ENCODE results near the gene LRFN3. TPM values are rescaled to one million over a fixed set of nuclear protein-coding genes. Genes with fewer than 3 reads are reported as not detected.

The LRFN3 gene
- total and polyA plus RNA-seq, 2 donors (not counting 1 experiment from before 2014, with no cell fraction given), result 0.79 to 1.6 TPM

- CTCF ChIA-PET, result interaction anchor here (0.7 kb wide), 1 partner anchor 11 kb away, joined by 3 read pairs; no protein-coding TSS in a partner anchor
- intact Hi-C loops (cut with micrococcal nuclease), result loop anchor here (10.0 kb wide), 1 partner anchor 583 kb away; the partner anchor contains the start of gene ZNF529
- no peaks in the 10 kb centered on the region for H3K36me3 ChIP-seq (replicated peaks in 1 of 2; ENCODE audit: control extremely low read depth in 1 of 2, control insufficient read depth in 1 of 2, extremely low read depth in 1 of 2, insufficient read depth in 2 of 2, low read length in 1 of 2)
Observed at GRCh38 chr19:35991731-35992450, 55.7 kb downstream of the LRFN3 start.

More at GRCh38 chr19:35991731-35992450, 55.7 kb downstream of the LRFN3 start:
- Histone ChIP-seq H4K20me1 (ENCODE audit: control insufficient read depth, insufficient read depth, low read length, poor library complexity, severe bottlenecking) (peaks cover 18% of the 10 kb centered on the region), H2AFZ (ENCODE audit: insufficient read depth, low read depth, low read length, poor library complexity, severe bottlenecking) (no peak overlapping the region), H3K9me3 (ENCODE audit: control extremely low read depth in 1 of 3, control insufficient read depth in 2 of 3, insufficient read depth in 1 of 3, low read length in 2 of 3) (peaks cover 0 to 13% (median 0%) of the 10 kb centered on the region in 3 donors), H3K9ac (ENCODE audit: low read length) (no peak overlapping the region), H3K27ac (ENCODE audit: low read length in 2 of 2) (no peak overlapping the region), H3K4me3 (ENCODE audit: control extremely low read depth in 1 of 5, extremely low read depth in 1 of 5, insufficient read depth in 1 of 5, low read depth in 2 of 5, low read length in 4 of 5) (no peak overlapping the region), H3K4me2 (replicated peaks; ENCODE audit: low read depth, low read length, poor library complexity, severe bottlenecking) (no peak overlapping the region), H3K79me2 (ENCODE audit: control insufficient read depth, insufficient read depth, low read length) (peaks cover 24% of the 10 kb centered on the region), H3K4me1 (ENCODE audit: control insufficient read depth in 2 of 2, insufficient read depth in 2 of 2, low read length in 2 of 2) (peaks cover 18 to 30% of the 10 kb centered on the region in 2 donors), H3K27me3 (replicated peaks in 1 of 4; ENCODE audit: control extremely low read depth in 1 of 4, control insufficient read depth in 3 of 4, insufficient read depth in 4 of 4, low read length in 3 of 4) (peaks cover 0 to 4% (median 0%) of the 10 kb centered on the region in 4 experiments)
- ATAC-seq (ENCODE audit: low read depth), result no peak
- Mint-ChIP-seq H3K4me3 (no peak overlapping the region), H3K9me3 (ENCODE audit: insufficient read depth) (no peaks in the 10 kb centered on the region), H3K27ac (no peak overlapping the region), H3K4me1 (peaks cover 24% of the 10 kb centered on the region), H3K27me3 (no peaks in the 10 kb centered on the region)
- TF ChIP-seq, protein P1, sequence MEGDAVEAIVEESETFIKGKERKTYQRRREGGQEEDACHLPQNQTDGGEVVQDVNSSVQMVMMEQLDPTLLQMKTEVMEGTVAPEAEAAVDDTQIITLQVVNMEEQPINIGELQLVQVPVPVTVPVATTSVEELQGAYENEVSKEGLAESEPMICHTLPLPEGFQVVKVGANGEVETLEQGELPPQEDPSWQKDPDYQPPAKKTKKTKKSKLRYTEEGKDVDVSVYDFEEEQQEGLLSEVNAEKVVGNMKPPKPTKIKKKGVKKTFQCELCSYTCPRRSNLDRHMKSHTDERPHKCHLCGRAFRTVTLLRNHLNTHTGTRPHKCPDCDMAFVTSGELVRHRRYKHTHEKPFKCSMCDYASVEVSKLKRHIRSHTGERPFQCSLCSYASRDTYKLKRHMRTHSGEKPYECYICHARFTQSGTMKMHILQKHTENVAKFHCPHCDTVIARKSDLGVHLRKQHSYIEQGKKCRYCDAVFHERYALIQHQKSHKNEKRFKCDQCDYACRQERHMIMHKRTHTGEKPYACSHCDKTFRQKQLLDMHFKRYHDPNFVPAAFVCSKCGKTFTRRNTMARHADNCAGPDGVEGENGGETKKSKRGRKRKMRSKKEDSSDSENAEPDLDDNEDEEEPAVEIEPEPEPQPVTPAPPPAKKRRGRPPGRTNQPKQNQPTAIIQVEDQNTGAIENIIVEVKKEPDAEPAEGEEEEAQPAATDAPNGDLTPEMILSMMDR (IDR thresholded peaks at IDR 0.05), result no peak
- no peak for TF ChIP-seq EZH2 (IDR thresholded peaks at IDR 0.05; ENCODE audit: borderline replicate concordance, insufficient read depth, low read depth, low read length, poor library complexity, severe bottlenecking)
- POLR2A ChIA-PET, result interaction anchor here (0.6 kb wide), 1 partner anchor 11 kb away, joined by 3 read pairs; no protein-coding TSS in a partner anchor
- WGBS (ENCODE audit: insufficient coverage), result 93% methylated on average over 6 of the region's 7 CpGs
- no peak for DNase-seq
